HG03575 (cell line): ENCODE data around the gene PFN3.
"Not testable (repeated sequence)": the region's sequence is repeated elsewhere in the genome, so short reads cannot be mapped to it uniquely, and the experiment has no call there.

Experiments
- ATAC-seq: cut with Tn5 transposase; IDR thresholded peaks from one replicate; pipeline ENCODE4 v1.9.1; 2021; ENCODE audit not compliant: unreplicated experiment, insufficient number of reproducible peaks, low FRiP score; ENCODE audit errors: extremely low read depth

The PFN3 gene

GRCh38 chr5:177427211-177427822 is 26.9 kb upstream of the PFN3 start:
- no peak for ATAC-seq

GRCh38 chr5:177426566-177427210 is 26.2 kb upstream of the PFN3 start, which contains the start of gene GRK6:
Gene GRK6 (plus strand): TSS chr5:177426676. CDS start chr5:177426846, 170 bp downstream.
- ATAC-seq, result no peak

DNA sequence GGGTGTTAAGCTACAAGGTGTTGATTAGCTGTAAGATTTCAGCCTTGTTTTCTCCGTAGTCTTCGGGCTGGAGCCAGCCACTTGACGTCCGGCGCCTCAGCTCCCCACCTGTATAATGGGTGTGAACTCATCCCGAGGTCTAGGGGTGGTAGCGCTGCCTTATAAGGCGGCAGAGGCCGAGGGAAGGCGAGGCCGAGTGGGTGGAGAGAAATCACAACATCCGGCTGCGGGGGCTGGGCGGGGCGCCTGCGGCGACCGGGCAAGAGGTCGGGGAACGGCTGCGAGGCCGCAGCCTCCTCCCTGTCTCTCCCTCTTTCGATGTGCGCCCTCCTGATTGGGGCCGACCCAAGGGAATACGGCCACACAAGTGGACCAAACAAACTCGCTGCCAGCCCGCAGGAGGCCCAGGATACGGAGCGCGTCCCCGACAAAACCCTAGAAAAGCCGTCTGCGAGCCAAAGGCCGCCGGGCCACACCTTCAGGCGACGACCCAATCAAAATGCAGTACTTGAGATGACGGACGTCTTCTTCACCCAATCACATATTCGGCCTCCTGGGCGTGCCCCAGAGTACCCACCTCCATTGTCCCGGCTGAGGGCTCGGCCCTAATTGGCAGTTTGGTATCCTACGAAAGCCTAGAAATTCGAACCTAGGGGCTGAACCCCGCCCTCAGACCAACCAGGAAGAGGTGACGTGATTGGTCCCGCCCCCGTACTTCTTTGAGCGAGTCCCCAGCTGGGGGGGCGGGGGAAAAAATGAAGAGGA is 25.5 kb upstream of the PFN3 start:
- peak; percentile 63 for ATAC-seq

GRCh38 chr5:177425196-177425800 is 24.8 kb upstream of the PFN3 start:
- no peak for ATAC-seq

- no peak for ATAC-seq
Measured at GRCh38 chr5:177423671-177424070, 23.2 kb upstream of the PFN3 start.

DNA sequence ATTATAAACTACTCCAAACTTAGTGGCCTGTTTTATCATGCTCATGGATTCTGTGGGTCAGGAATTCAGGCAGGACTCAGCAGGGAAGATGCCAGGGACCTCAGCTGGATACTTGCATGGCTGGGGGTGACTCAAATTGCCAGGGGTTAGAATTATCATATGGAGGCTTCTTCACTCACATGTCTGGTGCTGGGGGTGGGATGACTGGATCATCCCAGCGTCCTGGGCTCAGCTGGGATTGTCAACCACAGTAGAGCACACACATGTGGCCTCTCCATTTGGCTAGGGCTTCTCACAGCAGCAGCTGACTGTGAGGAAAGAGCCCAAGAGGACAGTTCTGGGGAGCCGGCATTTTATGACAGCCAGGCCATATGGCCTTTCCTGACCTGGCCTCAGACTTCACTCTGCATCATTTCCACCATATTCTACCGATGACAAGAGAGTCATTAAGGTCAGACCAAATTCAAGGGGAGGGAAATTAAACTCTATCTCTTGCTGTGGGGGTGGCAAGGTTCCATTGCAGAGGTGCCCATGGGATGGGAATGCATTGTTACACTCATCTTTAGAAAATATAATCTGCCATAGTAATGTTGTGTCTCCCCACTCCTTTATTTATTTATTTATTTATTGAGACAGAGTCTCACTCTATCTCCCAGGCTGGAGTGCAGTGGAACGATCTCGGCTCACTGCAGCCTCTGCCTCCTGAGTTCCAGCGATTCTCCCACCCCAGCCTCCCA is 20.8 kb upstream of the PFN3 start:
- ATAC-seq, result no peak

DNA sequence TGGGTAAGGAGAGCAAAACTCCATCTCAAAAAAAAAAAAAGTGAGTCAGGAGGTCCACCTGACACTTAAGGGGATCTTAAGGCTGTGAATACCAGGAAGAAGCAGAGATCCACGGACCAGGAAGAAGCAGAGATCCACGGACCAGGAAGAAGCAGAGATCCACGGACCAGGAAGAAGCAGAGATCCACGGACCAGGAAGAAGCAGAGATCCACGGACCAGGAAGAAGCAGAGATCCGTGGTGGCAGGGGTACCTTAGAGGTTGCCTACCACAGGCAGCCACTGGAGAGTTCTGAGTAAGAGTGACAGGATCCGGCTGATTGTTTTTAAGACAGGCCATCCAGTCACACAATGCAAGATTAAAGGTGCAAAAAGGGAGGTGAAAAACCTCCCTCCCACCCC is 20.0 kb upstream of the PFN3 start:
- ATAC-seq, result not testable (repeated sequence)

- no peak for ATAC-seq
Measured at GRCh38 chr5:177419046-177419445, 18.6 kb upstream of the PFN3 start.

- ATAC-seq, result not testable (repeated sequence)
Measured at GRCh38 chr5:177417081-177417480, 16.6 kb upstream of the PFN3 start.

DNA sequence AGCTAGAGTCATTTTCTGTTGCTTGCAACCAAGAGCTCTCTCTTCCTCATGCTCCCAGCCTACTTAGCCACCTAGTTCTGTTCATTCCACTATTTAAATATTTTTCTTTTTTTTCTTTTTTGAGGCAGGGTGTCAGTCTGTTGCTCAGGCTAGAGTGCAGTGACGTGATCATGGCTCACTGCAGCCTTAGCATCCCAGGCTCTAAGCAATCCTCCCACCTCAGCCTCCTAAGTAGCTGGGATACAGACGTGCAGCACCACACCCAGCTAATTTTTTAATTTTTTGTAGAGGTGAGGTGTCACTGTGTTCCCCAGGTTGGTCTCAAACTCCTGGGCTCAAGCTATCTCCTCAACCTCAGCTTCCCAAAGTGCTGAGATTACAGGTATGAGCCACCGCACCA is 14.0 kb upstream of the PFN3 start:
- no peak for ATAC-seq

DNA sequence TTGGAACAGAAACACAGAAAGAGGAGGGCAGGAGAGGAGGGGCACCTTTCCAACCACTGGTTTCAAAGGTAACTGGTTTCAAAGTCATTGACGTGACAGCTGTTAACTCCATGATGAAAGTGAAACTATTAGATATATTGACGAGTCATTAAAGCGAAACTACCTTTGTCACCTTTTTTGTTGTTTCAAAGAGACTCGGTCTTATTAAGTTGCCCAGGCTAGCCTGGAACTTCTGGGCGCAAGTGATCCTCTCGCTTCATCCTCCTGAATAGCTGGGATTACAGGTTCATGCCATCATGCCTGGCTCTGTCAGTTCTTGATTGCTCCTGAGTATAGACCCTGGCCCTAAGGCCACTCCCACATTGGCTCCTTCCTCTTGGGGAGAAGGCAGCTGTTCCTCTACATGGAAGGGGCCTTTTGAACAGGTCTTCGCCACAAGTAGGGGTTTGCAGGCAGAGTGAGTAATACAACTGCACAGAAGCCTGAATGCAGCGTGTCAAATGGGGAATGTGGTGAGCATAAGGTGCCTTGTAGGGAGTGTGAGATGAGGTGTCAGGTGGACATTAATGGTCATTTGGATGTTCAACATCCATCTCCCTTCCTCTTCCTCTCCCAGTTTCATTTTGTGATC is 12.3 kb upstream of the PFN3 start:
- ATAC-seq, result no peak

- ATAC-seq, result no peak
Measured at GRCh38 chr5:177410575-177410974, 10.1 kb upstream of the PFN3 start.

- no peak for ATAC-seq
Measured at GRCh38 chr5:177409043-177409801, 8.8 kb upstream of the PFN3 start, which contains the start of gene F12. Gene F12 (minus strand): TSS chr5:177409564. CDS start chr5:177409527, 37 bp downstream.

DNA sequence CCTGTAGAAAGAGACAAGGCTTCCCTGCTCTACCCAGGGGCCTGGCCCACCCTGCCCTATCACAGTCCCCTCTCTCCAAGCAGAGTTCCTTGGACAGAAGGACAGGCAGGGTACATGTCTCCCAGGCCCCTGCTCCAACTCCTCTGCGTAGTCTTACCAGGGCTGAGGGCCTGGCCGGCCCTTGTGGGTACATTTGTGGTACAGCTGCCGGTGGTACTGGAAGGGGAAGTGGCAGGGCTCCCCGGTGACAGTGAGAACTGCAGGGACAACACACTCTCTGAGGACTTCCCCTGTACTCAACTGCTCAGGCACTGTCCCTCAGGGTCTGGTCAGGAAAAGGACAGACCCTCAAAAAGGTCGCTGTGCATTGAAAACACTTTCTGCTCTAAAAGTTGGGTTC is 5.3 kb upstream of the PFN3 start:
- no peak for ATAC-seq

- ATAC-seq, result no peak
Measured at GRCh38 chr5:177405312-177405711, 4.9 kb upstream of the PFN3 start.

GRCh38 chr5:177404641-177405179 is 4.2 kb upstream of the PFN3 start:
- no peak for ATAC-seq

GRCh38 chr5:177403792-177404640 is 3.6 kb upstream of the PFN3 start:
- ATAC-seq, result no peak
